SKM-1 (cell line): ENCODE measurements around the gene SAMHD1.
"Not testable (repeated sequence)": the region's sequence is repeated elsewhere in the genome, so short reads cannot be mapped to it uniquely, and the experiment has no call there.

ENCODE experiments used
- DNase-seq: peaks from one replicate; lab custom pipeline; 2025; ENCODE audit not compliant: unreplicated experiment; lab: John Stamatoyannopoulos, UW

Gene SAMHD1

DNA sequence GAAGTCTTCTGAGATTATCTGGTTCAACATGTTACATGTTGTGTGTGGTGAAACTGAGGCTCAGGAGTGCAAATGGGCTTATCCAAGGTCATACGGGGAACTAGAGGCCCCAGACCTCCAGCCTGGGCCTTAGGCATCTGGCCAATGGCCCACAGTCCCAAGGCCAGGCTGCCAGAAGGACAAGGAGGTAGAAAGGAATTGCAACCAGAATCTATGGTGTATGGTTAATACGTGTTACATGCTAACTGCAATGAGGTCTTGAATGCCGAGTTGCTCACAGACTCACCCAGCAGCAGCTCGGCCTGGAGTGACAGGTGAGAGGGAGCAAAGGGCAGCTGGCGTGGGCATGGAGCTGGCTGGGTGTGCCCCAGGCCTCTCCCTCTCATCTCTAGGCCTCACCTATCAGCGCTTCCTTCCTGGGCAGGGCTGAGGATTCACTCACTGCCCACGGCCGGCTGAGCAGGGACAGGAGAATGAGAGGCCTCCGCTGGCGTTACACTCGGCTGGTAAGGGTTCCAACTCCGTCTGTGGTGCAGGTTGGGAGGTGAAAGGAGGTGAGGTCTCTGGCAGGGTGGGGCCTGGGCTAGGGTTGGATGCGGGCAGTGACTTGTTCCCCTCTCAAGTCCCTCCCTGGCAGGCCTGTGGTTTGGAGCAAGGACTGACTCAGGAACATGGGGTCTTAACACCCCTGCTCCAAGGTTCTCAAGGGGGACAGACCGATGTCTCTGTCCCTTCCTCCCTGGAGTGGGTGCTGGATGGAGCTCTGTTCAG, 75.6 kb downstream of the SAMHD1 start, which contains the start of gene TLDC2:
Gene TLDC2 (plus strand): TSS at position 437 of the 771 bp plus-strand sequence. CDS start 37 bp downstream, at position 474.
- DNase-seq, result no peak

DNA sequence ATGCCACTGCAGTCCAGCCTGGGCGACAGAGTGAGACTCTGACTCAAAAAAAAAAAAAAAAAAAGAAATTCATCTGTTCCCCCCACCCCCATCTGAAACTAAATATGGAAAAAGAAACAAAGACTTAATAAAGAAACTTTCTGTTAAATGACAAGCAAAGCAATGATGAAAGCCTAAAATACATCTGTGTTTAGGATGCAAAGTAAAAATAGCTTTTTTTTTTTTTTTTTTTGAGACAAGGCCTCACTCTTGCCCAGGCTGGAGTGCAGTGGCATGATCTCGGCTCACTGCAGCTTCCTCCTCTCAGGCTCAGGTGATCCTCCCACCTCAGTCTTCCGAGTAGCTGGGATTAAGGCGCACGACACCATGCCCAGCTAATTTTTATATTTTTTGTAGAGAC, 76.4 kb downstream of the SAMHD1 start:
- DNase-seq, result not testable (repeated sequence)

DNA sequence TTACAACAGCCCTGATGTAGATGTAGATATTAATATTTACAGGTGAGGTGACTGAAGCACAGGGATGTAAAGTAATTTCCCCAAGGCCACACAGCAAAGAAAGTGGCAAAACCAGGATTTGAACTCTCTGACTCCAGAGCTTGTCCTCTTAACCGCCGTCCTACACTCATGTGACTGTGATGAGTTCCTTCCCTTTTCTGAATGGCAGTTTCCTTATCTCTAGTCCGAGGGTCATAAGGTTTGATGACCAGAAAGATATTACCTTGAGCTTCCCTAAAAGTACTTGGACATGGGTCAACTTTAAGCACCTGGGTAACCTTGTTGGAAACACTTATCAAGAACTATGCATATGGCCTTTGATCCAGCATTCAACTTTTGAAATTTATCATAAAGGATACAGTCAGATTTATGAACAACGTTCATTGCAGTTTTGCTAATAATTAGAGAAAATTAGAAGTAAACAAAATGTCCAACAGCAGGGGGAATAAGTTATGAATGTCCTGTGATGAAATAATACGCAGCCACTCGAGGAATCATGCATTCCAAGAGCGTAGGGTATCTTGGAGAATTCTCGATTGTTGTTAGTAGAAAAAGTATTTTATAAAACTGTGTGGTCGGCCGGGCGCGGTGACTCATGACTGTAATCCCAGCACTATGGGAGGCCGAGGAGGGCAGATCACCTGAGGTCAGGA, 77.9 kb downstream of the SAMHD1 start:
- DNase-seq, result no peak

DNA sequence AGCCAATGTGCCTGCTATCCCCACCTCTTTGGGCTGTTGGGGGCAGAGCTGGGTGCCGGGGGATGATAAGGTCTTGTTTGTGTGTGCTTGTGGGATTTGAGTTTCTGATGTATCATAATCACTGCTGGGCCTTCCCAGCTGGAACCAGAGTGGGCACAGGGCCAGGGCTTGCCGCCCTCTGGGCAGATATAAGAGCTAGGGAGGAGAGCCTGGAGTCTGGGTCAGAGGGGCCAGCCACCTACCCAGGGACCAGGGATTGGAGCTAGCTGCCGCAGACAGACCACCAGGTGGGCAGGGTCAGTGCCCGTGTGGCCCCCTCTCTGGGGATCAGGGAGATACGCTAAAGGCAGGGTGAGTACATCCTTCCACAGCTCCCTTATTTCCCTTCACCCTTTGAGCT, 78.7 kb downstream of the SAMHD1 start:
- DNase-seq, result no peak

DNA sequence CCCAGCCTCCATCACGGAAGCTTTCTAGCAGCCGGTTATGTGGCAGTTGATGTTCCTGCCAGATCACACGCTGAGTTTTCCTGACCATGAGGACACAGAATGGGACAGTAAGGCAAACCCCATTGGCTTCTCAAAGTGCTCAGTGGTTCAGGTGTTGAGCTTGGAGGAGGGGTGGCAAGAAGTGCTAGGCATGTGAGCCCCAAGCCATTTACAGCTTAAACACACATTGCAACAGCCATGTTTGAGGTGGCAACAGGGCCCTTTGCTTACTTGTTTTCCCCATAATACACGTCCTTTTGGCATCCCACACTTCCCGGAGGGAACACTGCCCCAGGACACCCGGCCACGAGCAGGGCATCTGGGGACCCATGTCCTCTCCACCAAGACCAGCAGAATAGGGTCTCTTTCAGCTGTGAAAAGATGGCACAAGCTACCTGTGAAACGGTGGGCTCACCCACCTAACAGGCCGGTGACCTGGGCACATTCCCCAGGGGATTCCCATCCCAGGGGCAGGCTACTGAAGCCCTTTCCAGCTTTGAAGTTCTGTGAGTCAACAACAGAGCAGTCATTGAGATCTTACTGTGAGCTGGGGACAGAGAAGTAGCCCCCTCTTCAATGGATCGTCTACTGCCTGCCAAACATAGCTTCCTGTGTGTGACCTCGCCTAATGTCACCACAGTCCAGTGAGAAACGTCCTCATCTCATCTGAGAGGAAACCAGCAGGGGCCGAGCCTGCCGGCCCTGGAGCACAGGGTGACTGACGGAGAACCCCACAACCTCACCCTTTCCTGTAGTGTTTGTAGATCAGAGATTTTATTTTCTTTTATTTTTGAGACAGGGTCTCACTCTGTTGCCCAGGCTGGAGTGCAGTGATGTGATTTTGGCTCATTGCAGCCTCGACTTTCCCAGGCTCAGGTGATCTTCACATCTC, 79.6 kb downstream of the SAMHD1 start:
- no peak for DNase-seq

DNA sequence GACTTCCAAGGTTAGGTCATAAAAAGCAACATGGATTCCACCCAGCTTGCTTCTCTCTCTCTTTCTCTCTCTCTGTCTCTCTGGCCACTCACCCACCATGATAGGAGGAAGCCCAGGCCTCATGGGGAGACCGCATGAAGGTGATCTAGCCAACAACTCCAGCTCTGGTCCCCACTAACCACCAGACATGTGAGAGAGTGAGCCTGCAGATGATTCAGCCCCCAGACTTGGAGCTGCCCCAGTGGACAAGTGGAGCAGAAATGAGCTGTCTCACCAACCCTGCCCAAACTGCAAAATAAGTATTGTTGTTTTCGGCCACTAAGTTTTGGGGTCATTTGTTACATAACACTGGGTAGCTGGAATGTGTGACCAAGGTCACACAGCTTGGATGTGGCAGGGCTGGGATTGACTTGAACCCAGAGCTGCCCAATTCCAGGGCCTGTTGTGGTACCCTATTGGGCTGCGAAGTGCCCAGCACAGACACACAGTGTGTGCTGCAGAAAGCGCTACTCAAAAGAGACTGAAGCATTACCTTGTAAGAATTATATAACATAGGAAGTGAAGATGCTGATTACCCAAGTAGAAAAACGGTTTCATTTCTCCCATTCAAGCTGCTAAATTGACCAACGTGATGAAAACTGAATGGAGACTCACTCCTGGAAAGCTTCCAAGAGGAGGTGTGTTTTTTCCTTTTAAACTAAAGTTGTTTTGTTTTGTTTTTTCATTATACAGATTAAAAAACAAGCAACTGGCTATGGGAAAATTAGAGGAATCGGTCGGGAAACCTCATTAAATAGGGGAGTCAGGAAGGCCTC, 84.6 kb downstream of the SAMHD1 start:
- no peak for DNase-seq

DNA sequence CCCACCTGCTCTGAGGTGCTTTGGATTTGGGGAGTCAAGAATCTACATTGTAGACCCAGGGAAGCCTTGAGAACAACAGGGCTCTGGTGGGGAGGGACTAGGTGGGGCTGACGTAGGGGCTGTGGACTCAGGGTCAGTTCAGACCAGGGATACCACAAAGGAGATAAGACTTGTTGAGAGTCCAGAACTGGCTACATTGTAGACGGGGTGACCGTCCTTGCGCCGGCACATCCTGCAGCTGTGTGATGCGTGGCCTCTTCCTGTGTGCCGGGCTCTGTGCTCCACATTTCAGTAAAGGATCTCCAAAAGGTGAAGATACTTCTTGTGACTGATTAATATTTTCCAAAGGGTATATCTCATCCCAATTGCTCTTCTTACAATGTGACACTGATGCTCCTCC, 85.3 kb downstream of the SAMHD1 start:
- no peak for DNase-seq

DNA sequence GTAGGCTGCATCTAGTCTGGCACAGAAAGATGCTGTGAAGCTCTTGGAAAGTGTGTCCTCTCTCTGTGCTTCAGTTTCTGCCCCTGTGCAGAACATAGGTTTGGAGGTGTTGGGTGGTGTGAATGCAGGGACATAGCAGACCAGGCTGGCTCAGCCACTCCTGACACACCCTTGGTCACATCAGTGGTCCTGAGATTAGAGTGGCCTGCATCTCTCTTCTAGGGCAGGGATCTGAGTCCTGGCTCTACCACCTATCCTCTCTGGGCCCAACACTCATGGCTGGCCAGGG, 85.7 kb downstream of the SAMHD1 start:
- no peak for DNase-seq

DNA sequence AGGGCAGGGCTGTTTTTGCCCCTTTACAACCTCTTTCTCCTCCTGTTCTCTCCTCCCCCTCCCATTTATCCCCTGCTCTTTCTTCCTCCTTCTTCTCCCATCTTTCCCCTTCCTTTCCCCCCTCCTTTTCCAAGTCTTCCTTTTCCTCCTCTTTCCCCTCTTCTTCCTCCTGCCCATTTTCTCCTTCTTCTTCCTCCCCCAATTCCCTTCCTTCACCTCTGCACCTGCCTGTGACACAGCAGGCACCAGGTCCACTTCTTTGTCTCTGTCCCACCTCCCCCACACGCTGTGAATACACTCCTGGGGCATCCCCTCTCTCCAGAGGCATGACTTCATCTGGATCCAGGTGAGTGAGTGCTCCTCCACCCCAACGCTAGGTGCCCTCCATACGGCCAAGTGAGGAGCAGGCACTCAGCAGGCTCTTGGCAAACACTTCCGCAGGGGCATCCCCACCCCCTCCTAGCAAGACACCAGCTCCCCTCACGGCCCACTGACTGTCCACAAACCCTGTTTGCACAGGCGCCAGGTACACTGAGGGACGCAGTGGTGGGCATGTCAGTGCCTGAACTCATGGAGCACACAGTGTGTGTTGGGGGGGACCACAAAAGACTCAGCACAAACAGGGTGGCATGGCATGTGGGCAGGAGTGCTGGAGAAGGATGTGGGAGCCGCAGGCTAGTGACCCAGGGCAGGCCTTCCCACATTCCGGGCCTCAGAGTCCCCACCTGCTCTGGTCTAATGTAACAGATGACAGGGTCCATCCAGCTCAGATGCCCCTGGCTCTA, 86.2 kb downstream of the SAMHD1 start:
- DNase-seq, result no peak

DNA sequence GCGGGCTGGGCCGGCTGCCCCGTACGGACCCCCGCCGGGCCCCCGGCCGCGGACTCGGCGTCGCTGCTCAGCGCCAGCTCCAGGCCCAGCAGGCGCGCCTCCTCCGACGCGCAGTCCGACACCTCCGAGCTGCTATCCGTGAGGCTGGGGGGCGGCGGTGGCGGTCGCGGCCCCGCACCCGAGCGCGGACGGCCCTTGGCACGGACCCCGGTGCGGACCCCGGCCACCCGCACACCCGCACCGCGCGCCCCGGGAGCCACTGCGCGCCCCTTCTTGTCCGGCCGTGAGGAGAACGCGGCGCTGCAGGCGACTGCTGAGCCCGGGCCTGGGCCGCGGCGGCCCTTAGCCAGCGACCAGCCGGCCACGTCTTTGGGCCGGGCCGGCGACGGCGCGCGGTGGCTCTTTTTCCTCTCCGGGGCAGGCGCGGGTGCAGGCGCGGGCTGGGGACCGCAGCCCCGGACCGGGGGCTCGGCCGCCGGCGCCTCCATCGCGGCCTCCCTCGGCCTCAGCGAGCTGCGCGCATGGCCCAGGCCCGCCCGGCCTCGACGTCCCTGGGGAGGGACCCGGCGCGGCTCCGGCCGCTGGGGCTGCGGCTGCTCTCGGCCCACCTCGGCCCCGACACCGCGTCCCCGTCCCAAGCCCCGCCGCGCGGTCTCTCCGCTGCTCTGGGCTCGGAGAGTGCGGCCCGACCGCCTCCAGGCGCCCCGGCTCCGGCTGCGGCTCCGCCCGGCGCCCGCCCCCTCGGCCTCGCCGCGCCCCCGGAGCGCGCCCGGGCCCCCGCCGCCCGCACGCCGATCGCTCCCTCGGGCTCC, 88.4 kb downstream of the SAMHD1 start:
- no peak for DNase-seq

DNA sequence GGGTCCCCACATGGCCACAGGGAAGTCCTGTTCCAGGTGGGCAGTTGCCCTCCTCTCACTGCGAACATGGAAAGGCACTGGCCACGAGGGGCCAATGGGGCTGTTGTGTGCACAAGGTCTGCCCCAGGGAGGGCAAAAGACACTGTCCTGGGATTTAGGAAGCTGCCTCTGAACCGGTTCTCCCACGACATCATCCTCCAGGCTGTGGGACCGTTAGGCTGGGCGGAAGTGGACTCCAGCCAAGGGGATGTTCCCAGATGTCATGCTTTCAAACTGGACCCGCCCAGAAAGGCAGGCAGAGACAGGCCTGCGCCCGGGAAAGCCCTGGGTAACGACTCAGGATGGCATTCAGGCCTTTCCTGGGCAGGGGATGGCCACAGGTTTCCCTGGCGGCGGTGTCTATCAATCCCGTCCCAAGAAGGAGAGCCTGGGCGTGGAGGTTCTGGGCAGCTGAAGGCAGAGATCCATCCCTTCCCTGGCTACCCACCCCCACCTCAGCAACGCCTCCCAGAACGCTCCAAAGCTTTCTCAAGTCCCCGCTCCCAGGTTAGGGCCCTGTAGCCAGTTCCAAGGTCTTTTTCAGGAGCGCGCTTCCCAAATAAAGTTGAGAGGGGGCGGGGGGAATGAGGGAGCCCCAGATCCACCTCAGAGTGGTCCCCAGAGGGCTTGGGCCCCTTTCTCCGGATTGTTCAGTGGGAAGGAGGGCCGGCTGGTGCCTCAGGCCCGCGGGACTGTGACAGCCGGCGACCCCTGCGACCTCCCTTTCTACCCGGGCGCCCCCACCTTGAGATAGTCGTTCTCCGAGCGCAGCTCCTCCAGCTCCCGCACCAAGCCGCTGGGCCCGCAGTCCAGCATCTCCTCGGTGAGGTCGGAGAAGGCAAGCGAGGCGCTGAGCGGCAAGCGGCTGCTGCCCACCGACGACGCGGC, 89.4 kb downstream of the SAMHD1 start:
- DNase-seq, result no peak

DNA sequence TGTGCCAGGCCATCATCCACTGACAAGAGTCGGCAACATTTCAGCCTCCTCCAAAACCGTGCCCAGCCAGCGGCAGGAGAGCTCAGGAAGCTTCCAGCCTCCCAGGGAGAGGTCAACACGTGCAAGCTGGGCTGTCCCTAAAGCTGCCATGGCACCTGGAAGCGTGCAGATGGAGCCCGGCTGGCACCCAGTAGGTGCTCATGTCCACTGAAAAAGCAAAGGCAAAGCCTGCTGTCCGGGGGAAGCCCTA, 90.0 kb downstream of the SAMHD1 start:
- DNase-seq, result no peak

DNA sequence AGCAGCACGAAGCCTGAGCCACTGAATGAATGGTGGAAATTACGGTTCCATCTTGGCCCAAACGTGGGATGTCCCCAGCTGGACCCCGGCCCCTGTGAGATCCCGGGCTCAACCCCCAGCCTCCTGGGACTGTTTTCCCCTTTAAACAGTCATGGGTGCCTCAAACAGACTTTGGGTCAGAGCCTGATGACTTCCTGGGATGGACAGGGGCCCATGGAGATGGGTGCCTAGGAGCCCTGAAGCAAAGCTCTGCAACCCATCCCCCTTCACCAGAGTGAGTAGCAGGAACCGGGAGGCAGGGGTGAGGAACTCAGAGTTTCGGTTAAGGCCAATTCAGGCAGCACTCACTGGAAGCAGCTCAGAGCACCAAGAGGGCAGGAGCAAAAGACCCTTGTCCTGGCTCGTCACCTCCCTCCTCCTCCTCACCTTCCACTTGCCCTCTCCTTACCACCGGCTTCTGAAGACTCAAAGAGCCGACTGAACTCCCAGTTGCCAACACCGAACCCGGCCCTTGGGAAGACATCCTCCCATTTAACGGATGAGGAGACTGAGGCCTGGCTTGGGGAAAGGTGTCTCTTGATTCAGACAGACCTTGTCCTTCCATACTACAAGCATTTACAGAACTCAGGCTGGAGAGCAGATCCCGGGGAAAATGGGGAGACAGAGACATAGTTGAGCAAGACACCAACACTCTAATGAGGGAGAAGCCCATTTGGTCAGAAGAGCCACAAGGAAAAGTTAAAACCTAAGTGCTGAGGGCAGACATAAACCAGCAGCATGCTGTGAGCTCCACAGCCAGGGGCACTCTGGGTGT, 90.5 kb downstream of the SAMHD1 start:
- DNase-seq, result no peak

DNA sequence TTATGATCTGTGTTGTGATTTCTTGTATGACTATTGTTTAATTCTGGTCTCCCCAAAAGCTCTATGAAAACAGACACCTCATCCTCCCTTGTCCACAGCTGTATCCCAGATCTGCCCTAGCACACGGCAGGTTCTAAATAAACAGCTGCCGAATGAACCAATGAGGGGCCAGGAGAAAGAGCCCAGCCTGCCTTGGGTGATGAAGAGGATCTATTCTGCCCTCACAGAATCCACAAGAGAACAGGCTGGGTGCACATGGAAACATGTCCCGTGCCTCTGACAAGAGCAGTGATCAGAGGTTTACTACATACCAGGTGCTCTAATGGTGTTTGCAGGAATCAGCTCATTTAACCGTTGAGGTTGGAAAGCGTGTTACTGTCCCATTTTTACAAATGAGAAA, 91.2 kb downstream of the SAMHD1 start:
- no peak for DNase-seq

DNA sequence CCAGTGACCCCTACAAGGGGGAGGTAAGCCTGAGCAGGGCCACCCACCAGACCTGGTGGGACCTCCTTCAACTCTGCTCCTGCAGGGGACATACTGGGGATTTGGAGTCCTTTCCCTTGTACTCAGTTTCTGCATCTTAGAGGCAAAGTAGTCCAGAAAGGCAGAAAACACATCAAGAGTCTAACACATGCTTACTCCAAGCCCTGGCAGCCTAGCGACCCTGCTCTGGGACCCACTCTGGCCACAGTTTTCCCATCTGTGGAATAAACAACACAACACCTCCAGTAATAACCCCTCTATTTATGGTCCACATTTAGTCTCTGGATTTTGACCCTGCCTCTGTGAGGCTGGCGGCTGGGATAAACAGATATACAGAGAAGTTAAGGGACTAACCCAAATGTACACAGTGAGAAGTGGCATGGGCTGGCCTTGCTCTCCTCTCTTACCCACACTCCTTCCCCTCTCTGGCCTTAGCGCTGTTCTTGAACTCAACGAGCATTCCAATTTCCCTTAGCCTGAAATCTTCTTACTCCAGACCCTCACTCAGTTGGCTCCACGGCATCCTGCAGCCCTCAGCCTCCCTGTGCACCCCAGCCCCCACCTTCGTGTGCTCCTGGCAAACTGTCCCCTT, 91.7 kb downstream of the SAMHD1 start:
- DNase-seq, result no peak

DNA sequence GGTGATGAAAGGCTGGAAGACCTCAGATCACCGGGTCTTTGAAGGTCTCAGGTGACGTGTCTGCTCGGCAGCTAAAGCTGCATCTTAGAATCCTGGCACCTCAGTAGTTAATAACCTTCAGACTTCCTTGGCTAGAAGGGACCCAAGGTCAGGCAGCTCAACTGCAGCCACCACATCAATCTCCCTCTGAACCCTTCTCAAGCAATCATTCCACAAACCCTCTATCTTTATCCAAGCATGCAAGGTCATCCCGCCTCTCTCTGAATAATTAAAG, 92.3 kb downstream of the SAMHD1 start:
- DNase-seq, result no peak
